ENCODE measurements around the gene RAD51B.

Gene RAD51B

DNA sequence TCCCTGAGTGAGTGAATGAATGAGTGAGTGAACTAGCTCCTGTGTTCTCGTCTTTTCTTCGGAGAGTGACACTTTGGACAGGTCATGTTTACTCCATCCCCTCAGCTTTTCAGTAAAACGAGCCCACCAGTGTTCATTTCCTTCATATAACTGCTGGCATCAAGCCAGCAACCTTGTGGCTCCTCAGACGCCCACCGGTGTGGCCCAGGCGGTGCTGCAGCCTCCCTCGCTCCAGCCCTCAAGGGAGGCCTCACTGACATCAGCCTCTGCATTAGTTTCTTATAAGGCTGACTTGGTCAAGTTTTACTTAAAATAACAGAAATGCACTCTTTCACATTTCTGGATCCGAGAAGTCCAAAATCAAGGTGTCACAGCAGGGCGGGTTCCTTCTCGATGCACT lies 785.2 kb downstream of the RAD51B start:
- no peak for TF ChIP-seq CTCF (IDR thresholded peaks at IDR 0.05; ENCODE audit: borderline replicate concordance, insufficient read depth, low read depth, low read length)
- H3K4me3 ChIP-seq (ENCODE audit: low read depth, low read length) = no peak overlapping the region

GRCh38 chr14:68606176-68606575 lies 786.6 kb downstream of the RAD51B start:
- no peak overlapping the region for H3K4me3 ChIP-seq (ENCODE audit: low read depth, low read length)
- TF ChIP-seq CTCF (IDR thresholded peaks at IDR 0.05; ENCODE audit: borderline replicate concordance, insufficient read depth, low read depth, low read length) = no peak

DNA sequence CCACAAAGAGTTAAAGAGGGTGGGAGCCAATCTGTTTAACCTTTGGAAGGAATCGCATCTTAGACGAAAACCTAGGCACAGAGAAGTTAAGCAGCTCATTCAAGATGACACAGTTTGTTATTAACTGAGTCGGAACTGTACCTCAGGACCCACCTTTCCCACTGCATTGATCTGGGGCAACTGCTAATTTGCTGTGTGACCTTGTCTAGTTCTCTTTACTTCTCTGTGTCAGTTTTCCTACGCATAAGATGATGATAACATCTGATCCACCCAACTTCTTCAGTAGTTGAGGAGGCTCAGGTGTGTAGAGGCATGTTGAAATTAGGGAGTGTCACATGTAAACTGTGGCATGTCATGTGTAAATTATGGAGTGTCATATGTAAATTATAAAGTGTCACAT lies 787.1 kb downstream of the RAD51B start:
- no peak for TF ChIP-seq CTCF (IDR thresholded peaks at IDR 0.05; ENCODE audit: borderline replicate concordance, insufficient read depth, low read depth, low read length)

DNA sequence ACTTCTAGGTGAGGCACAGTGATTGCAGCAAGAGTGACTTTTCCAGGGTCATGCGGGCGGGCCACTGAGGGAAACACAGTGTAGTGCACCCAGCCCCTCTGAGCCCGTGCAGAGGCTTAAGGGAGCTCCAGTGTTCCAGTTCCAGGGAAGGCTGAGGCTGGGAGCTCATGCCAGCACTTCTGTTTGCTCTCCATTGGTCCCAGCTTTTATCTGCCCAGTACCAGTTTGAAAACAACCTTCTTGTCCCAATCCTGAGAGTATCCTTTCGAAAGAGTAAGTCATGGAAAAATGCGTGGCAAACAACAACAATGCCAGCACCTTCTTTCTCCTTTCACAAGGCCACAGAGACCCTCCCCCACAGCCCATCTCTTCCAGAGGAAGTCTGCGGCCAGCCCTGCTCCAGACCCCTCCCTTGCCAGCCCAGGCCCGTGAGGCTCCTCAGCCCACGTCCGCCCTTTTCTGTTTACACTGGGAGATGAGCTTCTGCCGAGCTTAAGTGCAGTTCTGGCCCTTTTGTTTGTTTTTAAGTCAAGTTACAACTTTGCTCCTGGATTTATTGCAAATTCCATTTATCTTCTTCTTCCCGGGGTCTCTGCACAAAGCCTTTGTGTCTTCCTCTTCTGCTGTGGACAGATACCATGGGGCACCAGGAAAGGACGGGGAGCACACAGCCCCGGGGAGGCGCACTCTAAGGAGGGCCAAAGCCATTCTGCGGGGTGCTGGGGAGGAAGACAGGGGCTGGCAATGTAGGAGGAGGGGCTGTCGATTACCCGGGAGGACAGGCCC lies 787.7 kb downstream of the RAD51B start:
- TF ChIP-seq CTCF (IDR thresholded peaks at IDR 0.05; ENCODE audit: borderline replicate concordance, insufficient read depth, low read depth, low read length) = no peak

More for the DNA sequence above, 787.1 kb downstream of the RAD51B start:
- H3K4me3 ChIP-seq (ENCODE audit: low read depth, low read length) = no peak overlapping the region

GRCh38 chr14:68607867-68608573 lies 788.4 kb downstream of the RAD51B start:
- H3K4me3 ChIP-seq (ENCODE audit: low read depth, low read length) = no peak overlapping the region
- TF ChIP-seq CTCF (IDR thresholded peaks at IDR 0.05; ENCODE audit: borderline replicate concordance, insufficient read depth, low read depth, low read length) = no peak

More for the DNA sequence above, 787.7 kb downstream of the RAD51B start:
- no peak overlapping the region for H3K4me3 ChIP-seq (ENCODE audit: low read depth, low read length)

- H3K4me3 ChIP-seq (ENCODE audit: low read depth, low read length) = no peak overlapping the region
- no peak for TF ChIP-seq CTCF (IDR thresholded peaks at IDR 0.05; ENCODE audit: borderline replicate concordance, insufficient read depth, low read depth, low read length)
Measured at GRCh38 chr14:68608574-68608962, 789.0 kb downstream of the RAD51B start.

DNA sequence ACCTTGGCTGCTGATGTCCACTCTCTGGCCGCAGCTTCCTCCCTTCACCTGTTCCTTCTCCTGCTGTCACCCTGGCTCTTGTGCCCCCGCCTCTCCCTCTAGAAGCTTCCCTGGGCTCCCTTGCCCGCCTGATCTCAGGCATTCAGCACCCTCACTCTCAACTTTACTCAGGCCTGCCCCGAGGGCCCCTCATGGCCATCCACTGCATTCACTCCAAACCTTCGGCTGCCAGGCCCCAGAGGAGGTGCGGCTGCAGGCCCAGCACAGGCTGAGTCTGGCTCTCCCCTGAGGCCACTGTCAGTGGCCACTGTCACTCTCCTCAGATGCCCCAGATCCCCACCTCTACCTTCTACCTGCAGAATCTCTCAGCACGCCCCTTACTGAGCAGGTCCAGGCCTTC lies 789.4 kb downstream of the RAD51B start:
- no peak for TF ChIP-seq CTCF (IDR thresholded peaks at IDR 0.05; ENCODE audit: borderline replicate concordance, insufficient read depth, low read depth, low read length)

More for the DNA sequence above, 789.4 kb downstream of the RAD51B start:
- no peak overlapping the region for H3K4me3 ChIP-seq (ENCODE audit: low read depth, low read length)
